Caco-2 (cell line): ENCODE data around the gene WNK2. TPM values are rescaled to one million over a fixed set of nuclear protein-coding genes. Genes with fewer than 3 reads are reported as not detected.

Experiments
- BruUV-seq: library from RNA; stranded (reverse); fragments of 400-500 nt; replicated peaks from 2 replicates; lab custom pipeline; 2021; lab: Mats Ljungman, UMichigan
- CTCF ChIA-PET: fragments of 300-600 bp; sonication (Branson Sonifier 250); formaldehyde crosslinking; loops from one replicate; lab custom pipeline; 2022; ENCODE audit warnings: antibody characterized with exemption; lab: Charles Lee
- POLR2A ChIA-PET: fragments of 300-600 bp; sonication (Branson Sonifier 250); formaldehyde crosslinking; loops from one replicate; lab custom pipeline; 2022; ENCODE audit warnings: antibody characterized with exemption; lab: Charles Lee
- DNase-seq, 2 experiments: peaks; one replicate each; pipeline versions ENCODE4 v3.0.0 to v3.0.0-alpha.2; 2020 to 2022
- H3K27me3 ChIP-seq: replicated peaks from 2 replicates; pipeline ENCODE4 v1.6.0; 2011; ENCODE audit warnings: low read length; ENCODE audit not compliant: control insufficient read depth, insufficient read depth
- H3K36me3 ChIP-seq: 2 replicates; pipeline ENCODE4 v1.5.1; 2011; ENCODE audit warnings: low read length; ENCODE audit not compliant: control insufficient read depth, insufficient read depth
- H3K4me1 ChIP-seq: fragments of 250-450 bp; sonication (Bioruptor Pico); 2 replicates; pipeline ENCODE4 v1.5.1; 2020; ENCODE audit warnings: mild to moderate bottlenecking
- H3K4me3 ChIP-seq: 2 replicates; pipeline ENCODE4 v1.5.1; 2011; ENCODE audit warnings: low read depth, mild to moderate bottlenecking, control low read depth, low read length
- H3K9me3 ChIP-seq: fragments of 250-450 bp; sonication (Bioruptor Pico); 2 replicates; pipeline ENCODE4 v1.5.1; 2020; ENCODE audit warnings: mild to moderate bottlenecking, moderate library complexity
- H3K27ac Mint-ChIP-seq: one replicate; pipeline ENCODE4 v1.8.0; 2022; ENCODE audit warnings: mixed read lengths; ENCODE audit not compliant: unreplicated experiment
- H3K27me3 Mint-ChIP-seq: one replicate; pipeline ENCODE4 v1.8.0; 2022; ENCODE audit warnings: mixed read lengths; ENCODE audit not compliant: insufficient read depth, unreplicated experiment
- H3K36me3 Mint-ChIP-seq: one replicate; pipeline ENCODE4 v1.8.0; 2022; ENCODE audit warnings: mild to moderate bottlenecking, mixed read lengths; ENCODE audit not compliant: insufficient read depth, unreplicated experiment
- H3K4me1 Mint-ChIP-seq: one replicate; pipeline ENCODE4 v1.8.0; 2022; ENCODE audit warnings: low read depth, mixed read lengths; ENCODE audit not compliant: unreplicated experiment
- H3K4me3 Mint-ChIP-seq: one replicate; pipeline ENCODE4 v1.8.0; 2022; ENCODE audit warnings: mild to moderate bottlenecking, moderate library complexity, mixed read lengths; ENCODE audit not compliant: unreplicated experiment
- H3K9me3 Mint-ChIP-seq: one replicate; pipeline ENCODE4 v1.8.0; 2022; ENCODE audit warnings: mixed read lengths; ENCODE audit not compliant: unreplicated experiment
- intact Hi-C: fragments of 100-400 bp; cut with micrococcal nuclease; formaldehyde crosslinking; loops from one replicate; pipeline ENCODE4 v1.10.0; 2022; ENCODE audit not compliant: unreplicated experiment
- total RNA-seq: library from RNA; stranded (reverse); gene quantifications from 2 replicates; pipeline ENCODE4 v1.2.3, GENCODE V29; 2022
- TF ChIP-seq, protein P1 (sequence below), 2 experiments: fragments of 200-600 bp in 1 of 2; IDR thresholded peaks; 1 replicate in 1 of 2; 2 replicates in 1 of 2; pipeline versions ENCODE4 v1.5.1 to v1.8.0; 2011 to 2022; ENCODE audit warnings: antibody characterized with exemption in 1 of 2, control low read depth in 1 of 2, inconsistent platforms in 1 of 2, low read depth in 1 of 2, low read length in 1 of 2, mild to moderate bottlenecking in 1 of 2, moderate library complexity in 1 of 2; ENCODE audit not compliant: insufficient read depth in 1 of 2, severe bottlenecking in 1 of 2, unreplicated experiment in 1 of 2

Gene WNK2
- total RNA-seq, 1 experiment from 2014 or later: 21.7 TPM

- no peaks in the 10 kb centered on the region for H3K9me3 ChIP-seq
- no peak for DNase-seq
- ChIA-PET POLR2A (no interaction called here), CTCF (no interaction called here)
- H3K4me1 ChIP-seq: no peaks in the 10 kb centered on the region
- TF ChIP-seq, protein P1, sequence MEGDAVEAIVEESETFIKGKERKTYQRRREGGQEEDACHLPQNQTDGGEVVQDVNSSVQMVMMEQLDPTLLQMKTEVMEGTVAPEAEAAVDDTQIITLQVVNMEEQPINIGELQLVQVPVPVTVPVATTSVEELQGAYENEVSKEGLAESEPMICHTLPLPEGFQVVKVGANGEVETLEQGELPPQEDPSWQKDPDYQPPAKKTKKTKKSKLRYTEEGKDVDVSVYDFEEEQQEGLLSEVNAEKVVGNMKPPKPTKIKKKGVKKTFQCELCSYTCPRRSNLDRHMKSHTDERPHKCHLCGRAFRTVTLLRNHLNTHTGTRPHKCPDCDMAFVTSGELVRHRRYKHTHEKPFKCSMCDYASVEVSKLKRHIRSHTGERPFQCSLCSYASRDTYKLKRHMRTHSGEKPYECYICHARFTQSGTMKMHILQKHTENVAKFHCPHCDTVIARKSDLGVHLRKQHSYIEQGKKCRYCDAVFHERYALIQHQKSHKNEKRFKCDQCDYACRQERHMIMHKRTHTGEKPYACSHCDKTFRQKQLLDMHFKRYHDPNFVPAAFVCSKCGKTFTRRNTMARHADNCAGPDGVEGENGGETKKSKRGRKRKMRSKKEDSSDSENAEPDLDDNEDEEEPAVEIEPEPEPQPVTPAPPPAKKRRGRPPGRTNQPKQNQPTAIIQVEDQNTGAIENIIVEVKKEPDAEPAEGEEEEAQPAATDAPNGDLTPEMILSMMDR (IDR thresholded peaks at IDR 0.05; ENCODE audit: insufficient read depth in 1 of 2, low read depth in 1 of 2, low read length in 1 of 2, severe bottlenecking in 1 of 2, unreplicated experiment in 1 of 2): no peak
- no peaks in the 10 kb centered on the region for H3K27me3 ChIP-seq
- Mint-ChIP-seq H3K36me3 (no peaks in the 10 kb centered on the region), H3K27ac (no peak overlapping the region), H3K9me3 (no peaks in the 10 kb centered on the region), H3K27me3 (no peaks in the 10 kb centered on the region), H3K4me3 (no peak overlapping the region), H3K4me1 (no peaks in the 10 kb centered on the region)
- intact Hi-C loops: no loop called here
- no TSS peak for BruUV-seq
- no peaks in the 10 kb centered on the region for H3K36me3 ChIP-seq
- no peak overlapping the region for H3K4me3 ChIP-seq
These were observed 13.4 kb upstream of the WNK2 start for GRCh38 chr9:93170571-93170970.

DNA sequence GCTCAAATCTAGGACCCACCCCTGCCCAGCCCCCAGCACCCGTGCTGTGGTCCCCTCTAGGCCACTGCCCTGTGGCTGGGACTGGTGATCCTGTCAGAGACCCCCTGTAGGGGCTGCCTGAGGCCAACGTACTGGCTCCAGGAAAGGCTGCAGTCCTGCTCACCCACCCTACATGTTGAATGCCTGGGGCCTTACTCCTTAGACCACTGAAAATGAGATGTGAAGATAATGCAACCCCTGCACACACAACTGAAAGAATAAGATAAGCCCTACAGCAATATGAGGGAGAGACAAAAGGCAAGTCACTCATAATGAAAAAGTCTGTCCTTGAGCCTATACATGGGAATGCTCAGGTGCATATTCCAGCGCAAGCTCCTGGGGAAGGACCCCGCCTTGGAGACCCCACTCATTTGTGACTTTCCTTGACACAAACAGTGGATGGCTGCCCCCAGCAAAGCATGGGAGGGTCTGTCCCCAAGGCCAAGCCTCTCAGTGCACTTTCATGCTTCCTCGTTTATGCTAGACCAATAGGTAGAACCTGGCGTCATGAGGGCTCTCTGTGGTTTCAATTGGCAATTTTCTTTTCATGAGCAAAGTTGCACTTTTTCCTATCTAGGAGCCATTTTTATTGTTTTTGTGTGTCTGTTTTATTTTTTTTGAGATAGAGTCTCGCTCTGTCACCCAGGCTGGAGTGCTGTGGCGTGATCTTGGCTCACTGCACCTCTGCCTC, 12.5 kb upstream of the WNK2 start:
- no peak overlapping the region for H3K4me3 ChIP-seq
- TF ChIP-seq, protein P1 (IDR thresholded peaks at IDR 0.05; ENCODE audit: insufficient read depth in 1 of 2, low read depth in 1 of 2, low read length in 1 of 2, severe bottlenecking in 1 of 2, unreplicated experiment in 1 of 2): no peak
- Mint-ChIP-seq H3K4me1 (no peaks in the 10 kb centered on the region), H3K4me3 (no peak overlapping the region), H3K27ac (no peak overlapping the region), H3K36me3 (no peaks in the 10 kb centered on the region), H3K9me3 (no peaks in the 10 kb centered on the region), H3K27me3 (no peaks in the 10 kb centered on the region)
- H3K36me3 ChIP-seq: no peaks in the 10 kb centered on the region
- intact Hi-C loops: no loop called here
- H3K27me3 ChIP-seq: no peaks in the 10 kb centered on the region
- ChIA-PET POLR2A (no interaction called here), CTCF (no interaction called here)
- no peaks in the 10 kb centered on the region for H3K9me3 ChIP-seq
- BruUV-seq: no TSS peak
- H3K4me1 ChIP-seq: no peaks in the 10 kb centered on the region
- no peak for DNase-seq

GRCh38 chr9:93172666-93173364, 11.1 kb upstream of the WNK2 start:
- TF ChIP-seq, protein P1 (IDR thresholded peaks at IDR 0.05; ENCODE audit: insufficient read depth in 1 of 2, low read depth in 1 of 2, low read length in 1 of 2, severe bottlenecking in 1 of 2, unreplicated experiment in 1 of 2): no peak
- Mint-ChIP-seq H3K27me3 (no peaks in the 10 kb centered on the region), H3K9me3 (no peaks in the 10 kb centered on the region), H3K36me3 (no peaks in the 10 kb centered on the region), H3K4me1 (no peaks in the 10 kb centered on the region), H3K4me3 (no peak overlapping the region), H3K27ac (no peak overlapping the region)
- no TSS peak for BruUV-seq
- no peaks in the 10 kb centered on the region for H3K36me3 ChIP-seq
- no peak for DNase-seq
- ChIA-PET POLR2A (no interaction called here), CTCF (no interaction called here)
- H3K9me3 ChIP-seq: no peaks in the 10 kb centered on the region
- H3K4me3 ChIP-seq: no peak overlapping the region
- intact Hi-C loops: no loop called here
- H3K27me3 ChIP-seq: no peaks in the 10 kb centered on the region
- no peaks in the 10 kb centered on the region for H3K4me1 ChIP-seq
